ENCODE measurements around the gene ARHGEF7.
"Not testable (repeated sequence)": the region's sequence is repeated elsewhere in the genome, so short reads cannot be mapped to it uniquely, and the experiment has no call there.

Gene ARHGEF7

GRCh38 chr13:111171112-111171511, 56.0 kb downstream of the ARHGEF7 start:
- no peak for DNase-seq (ENCODE audit: low spot score)

DNA sequence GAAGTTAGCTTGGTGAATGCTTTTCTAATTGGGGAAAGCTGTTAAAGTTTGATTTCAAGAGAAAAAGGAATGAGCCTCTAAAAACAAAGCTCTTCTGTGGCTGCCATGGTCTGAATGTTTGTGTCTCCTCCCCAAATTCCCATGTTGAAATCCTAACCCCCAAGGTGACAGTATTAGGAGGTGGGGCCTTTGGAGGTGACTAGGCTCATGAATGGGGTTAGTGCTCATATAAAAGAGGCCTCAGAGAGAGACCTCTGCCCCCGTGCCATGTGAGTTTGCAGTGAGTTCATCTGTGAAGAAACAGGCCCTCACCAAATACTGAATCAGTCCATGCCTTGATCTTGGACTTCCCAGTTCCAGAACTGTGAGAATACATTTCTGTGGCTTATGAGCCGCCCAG, 56.5 kb downstream of the ARHGEF7 start:
- DNase-seq (ENCODE audit: low spot score) = no peak

GRCh38 chr13:111174377-111175114, 59.4 kb downstream of the ARHGEF7 start:
- DNase-seq (ENCODE audit: low spot score) = no peak

GRCh38 chr13:111175372-111175771, 60.3 kb downstream of the ARHGEF7 start:
- DNase-seq (ENCODE audit: low spot score) = no peak

GRCh38 chr13:111175935-111176334, 60.8 kb downstream of the ARHGEF7 start:
- no peak for DNase-seq (ENCODE audit: low spot score)

DNA sequence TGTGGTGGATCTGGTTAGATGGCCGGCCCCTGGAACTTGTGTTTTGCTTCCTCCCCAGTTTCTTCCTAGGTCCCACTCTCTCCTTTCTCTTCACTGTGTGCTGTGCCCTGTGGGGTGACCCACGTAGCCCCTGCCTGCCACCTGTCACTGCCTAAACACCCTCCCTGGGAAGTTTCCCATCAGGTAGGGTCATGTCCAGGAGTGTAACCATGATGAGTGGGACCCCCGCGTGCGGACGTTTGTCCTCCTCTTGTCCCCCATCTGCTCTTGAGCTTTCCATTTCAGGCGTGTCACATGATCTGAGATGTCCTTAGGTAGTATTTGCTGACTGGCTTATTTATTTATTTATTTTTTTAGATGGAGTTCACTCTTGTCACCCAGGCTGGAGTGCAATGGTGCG, 61.3 kb downstream of the ARHGEF7 start:
- DNase-seq (ENCODE audit: low spot score) = no peak

- no peak for DNase-seq (ENCODE audit: low spot score)
Observed at GRCh38 chr13:111177081-111177711, 62.1 kb downstream of the ARHGEF7 start.

DNA sequence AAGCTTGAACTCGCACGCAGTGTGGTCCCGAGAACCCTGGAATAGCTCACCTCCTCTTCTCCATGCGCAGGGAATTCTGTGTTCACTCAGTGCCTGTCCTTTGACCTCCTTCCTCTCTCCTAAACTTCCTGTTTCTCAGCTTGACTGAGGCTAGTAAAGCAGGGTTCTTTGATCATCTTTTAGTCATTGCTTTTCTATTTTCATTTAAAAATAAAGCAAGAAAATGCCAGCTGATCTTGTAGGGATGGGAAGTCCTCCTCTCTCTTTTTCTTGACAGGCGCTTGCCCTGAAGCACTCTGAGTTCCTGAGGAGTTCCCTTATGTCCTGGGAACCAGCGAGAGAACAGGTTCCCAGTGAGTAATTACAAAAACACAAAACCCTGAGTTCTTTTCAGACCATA, 62.8 kb downstream of the ARHGEF7 start:
- no peak for DNase-seq (ENCODE audit: low spot score)

GRCh38 chr13:111178402-111178801, 63.3 kb downstream of the ARHGEF7 start:
- no peak for DNase-seq (ENCODE audit: low spot score)

GRCh38 chr13:111179908-111180760, 65.0 kb downstream of the ARHGEF7 start:
- DNase-seq (ENCODE audit: low spot score) = no peak

DNA sequence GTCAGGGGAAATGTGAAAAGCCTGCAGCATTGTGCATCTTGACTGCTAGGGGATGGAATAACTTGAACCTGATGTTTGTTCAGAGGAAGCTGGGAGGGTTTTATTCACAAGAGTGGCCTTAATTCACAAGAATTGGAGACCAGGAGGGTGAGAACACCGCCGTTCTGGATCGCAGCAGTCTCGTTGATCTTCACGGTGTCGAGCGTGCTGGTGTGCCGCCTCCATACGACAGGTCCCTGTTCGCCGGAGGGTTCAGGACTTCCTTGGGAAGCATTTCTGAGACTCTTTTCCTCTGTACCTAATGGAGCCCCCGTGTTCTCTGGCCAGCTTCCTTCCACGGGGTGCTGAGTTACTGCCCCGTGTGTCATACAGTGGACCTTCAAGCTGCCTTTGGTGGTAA, 66.9 kb downstream of the ARHGEF7 start:
- DNase-seq (ENCODE audit: low spot score) = no peak

- no peak for DNase-seq (ENCODE audit: low spot score)
Observed at GRCh38 chr13:111183087-111183645, 68.1 kb downstream of the ARHGEF7 start.

DNA sequence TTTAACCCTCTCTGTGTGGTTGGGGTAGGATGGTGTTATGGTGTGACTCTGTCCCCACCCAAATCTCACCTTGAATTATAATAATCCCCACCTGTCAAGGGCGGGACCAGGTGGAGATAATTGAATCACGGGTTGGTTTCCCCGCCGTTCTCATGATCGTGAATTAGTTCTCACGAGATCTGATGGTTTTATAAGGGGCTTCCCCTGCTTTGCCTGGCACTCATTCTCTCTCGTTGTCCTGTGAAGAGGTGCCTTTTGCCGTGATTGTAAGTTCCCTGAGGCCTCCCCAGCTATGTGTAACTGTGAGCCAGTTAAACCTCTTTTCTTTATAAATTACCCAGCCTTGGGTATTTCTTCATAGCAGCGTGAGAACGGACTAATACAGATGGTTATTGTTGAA, 68.8 kb downstream of the ARHGEF7 start:
- DNase-seq (ENCODE audit: low spot score) = no peak

DNA sequence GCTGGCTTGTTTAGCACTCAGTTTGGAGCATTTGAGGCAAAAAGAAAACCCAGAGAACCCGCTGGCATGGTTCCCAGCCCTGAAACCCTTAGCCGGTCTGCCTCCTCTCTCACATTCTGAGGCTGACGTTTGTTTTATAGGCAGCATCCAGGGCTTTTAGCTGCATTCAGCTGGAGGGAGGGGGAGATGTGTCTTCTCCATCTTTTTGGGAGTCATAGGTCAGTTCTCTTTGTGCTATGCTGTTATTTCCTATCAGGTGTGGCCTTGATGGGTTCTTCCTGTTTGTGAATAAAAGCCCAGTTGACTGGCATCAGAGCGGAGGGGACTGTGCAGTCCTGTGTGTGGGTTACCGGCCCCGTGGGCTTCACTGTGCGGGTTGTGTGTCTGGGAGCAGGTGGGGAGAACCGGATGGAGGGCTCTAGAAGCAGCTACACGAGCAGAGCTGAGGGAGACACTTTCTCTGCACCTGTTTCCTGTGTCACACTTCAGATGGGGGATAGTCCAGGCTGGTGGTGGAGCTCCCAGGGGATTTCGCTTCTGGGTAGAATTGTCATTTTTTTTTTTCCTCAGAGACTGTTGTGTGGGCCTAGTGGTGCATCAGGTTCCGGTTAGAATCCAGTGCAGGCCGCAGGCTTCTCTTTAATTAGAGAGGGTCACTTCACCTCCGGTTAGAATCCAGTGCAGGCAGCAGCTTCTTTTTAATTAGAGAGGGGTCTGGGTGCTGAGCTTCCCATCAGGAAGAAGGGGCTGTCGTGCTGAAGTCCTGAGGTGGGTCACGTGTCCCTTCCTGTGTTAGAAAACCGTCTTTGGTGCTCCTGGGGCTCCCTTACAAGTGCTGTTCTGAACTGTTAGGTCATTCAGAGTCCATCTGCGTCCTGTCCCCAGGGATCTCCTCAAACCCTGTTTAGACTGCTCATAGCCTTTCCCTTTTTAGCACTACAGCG, 69.6 kb downstream of the ARHGEF7 start:
- no peak for DNase-seq (ENCODE audit: low spot score)

- no peak for DNase-seq (ENCODE audit: low spot score)
Observed at GRCh38 chr13:111186305-111186935, 71.3 kb downstream of the ARHGEF7 start.

DNA sequence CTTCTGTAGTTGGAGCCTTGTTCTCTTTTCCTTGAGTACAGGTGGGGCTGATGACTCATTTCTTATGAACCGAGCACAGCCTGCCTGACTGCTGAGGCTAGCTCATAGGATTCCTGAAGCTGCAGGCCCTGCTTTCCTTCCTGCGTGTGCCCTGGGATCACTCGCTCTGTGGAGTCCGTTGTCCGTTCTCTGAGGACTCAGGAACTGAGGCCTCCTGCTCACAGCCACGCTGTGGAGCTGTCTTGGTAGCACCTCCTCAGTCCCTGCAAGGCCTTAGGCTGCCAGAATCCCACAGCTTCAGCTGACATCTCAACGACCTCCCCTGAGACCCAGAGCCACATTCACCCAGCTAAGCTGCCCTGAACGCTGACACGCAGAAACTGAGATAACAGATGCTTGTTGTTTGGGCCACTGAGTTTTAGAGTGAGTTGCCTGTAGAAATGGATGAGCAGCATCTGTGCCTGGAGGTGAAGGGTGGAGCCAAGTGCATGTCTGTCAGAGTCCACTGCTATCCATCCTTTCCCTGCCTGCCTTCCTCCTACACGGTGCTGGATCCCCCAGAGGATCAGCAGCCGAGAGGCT, 72.9 kb downstream of the ARHGEF7 start:
- peak; percentile 70 for DNase-seq (ENCODE audit: low spot score)

GRCh38 chr13:111189064-111189505, 74.0 kb downstream of the ARHGEF7 start:
- not testable (repeated sequence) for DNase-seq (ENCODE audit: low spot score)

GRCh38 chr13:111189516-111189915, 74.4 kb downstream of the ARHGEF7 start:
- not testable (repeated sequence) for DNase-seq (ENCODE audit: low spot score)

- not testable (repeated sequence) for DNase-seq (ENCODE audit: low spot score)
Observed at GRCh38 chr13:111193223-111193622, 78.1 kb downstream of the ARHGEF7 start.

DNA sequence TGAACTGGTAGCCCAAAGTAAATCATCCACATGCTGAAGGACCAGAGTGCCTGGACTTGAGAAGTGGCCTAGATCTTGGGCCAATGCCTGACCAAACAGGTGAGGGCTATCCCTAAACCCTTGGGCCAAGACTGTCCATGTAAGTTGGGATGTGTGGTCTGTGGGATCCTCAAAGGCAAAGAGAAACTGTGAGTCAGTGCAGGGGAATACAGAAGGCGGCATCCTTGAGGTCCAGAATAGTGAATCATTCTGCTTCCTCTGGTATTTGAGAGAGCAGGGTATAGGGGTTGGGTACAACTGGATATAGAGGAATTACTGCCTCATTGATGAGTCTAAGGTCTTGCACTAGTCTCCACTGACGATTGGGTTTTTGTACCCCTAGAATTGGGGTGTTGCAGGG, 79.5 kb downstream of the ARHGEF7 start:
- peak; percentile 91 for DNase-seq (ENCODE audit: low spot score)

Data from kidney tubule cell (primary cell).